ENCODE measurements around the gene CCNL1.
A peak's percentile ranks its signal among the peaks of the same experiment; 100 is the strongest.

Gene CCNL1

GRCh38 chr3:157116017-157116416 is 43.9 kb downstream of the CCNL1 start:
- TF ChIP-seq CTCF (conservative IDR thresholded peaks at IDR 0.05; ENCODE audit: low read depth, low read length): no peak
- no peak overlapping the region for H3K4me3 ChIP-seq (ENCODE audit: low read length)
- DNase-seq (ENCODE audit: low read depth): no peak

- DNase-seq (ENCODE audit: low read depth): peak; percentile 78
- TF ChIP-seq CTCF (conservative IDR thresholded peaks at IDR 0.05; ENCODE audit: low read depth, low read length): no peak
- peak overlapping the region; percentile 4 for H3K4me3 ChIP-seq (ENCODE audit: low read length)
Observed at GRCh38 chr3:157115069-157116006, 44.6 kb downstream of the CCNL1 start.

GRCh38 chr3:157113832-157114505 is 46.0 kb downstream of the CCNL1 start:
- no peak overlapping the region for H3K4me3 ChIP-seq (ENCODE audit: low read length)
- TF ChIP-seq CTCF (conservative IDR thresholded peaks at IDR 0.05; ENCODE audit: low read depth, low read length): peak; percentile 25
- DNase-seq (ENCODE audit: low read depth): no peak

- DNase-seq (ENCODE audit: low read depth): no peak
- no peak overlapping the region for H3K4me3 ChIP-seq (ENCODE audit: low read length)
- no peak for TF ChIP-seq CTCF (conservative IDR thresholded peaks at IDR 0.05; ENCODE audit: low read depth, low read length)
Observed at GRCh38 chr3:157112536-157112935, 47.4 kb downstream of the CCNL1 start.

DNA sequence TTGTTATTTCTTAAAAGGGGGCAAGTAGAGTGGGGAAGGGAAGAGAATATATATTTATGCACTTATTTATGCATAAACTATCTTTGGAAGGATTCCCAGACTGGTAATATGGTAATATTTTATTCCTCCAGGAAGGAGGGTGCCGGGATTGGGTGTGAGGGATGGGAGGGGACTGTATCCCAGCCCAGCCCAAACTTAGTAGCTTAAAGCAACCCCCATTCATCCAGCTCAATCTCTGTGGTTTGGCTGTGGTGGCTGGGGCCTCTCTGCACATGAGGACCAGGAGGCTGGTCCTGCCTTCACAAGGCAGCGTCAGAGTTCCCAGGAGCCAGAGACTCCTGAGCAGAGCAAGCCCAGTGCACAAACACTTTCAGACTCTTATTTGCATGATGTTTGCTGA is 48.4 kb downstream of the CCNL1 start:
- no peak for DNase-seq (ENCODE audit: low read depth)

GRCh38 chr3:157110761-157111278 is 49.1 kb downstream of the CCNL1 start:
- no peak for DNase-seq (ENCODE audit: low read depth)
- TF ChIP-seq CTCF (conservative IDR thresholded peaks at IDR 0.05; ENCODE audit: low read depth, low read length): no peak
- no peak overlapping the region for H3K4me3 ChIP-seq (ENCODE audit: low read length)

More for the DNA sequence above, 48.4 kb downstream of the CCNL1 start:
- TF ChIP-seq CTCF (conservative IDR thresholded peaks at IDR 0.05; ENCODE audit: low read depth, low read length): no peak
- H3K4me3 ChIP-seq (ENCODE audit: low read length): no peak overlapping the region

Measured in retinal pigment epithelial cell (primary cell).